ENCODE data around the gene FYCO1.

Gene FYCO1

DNA sequence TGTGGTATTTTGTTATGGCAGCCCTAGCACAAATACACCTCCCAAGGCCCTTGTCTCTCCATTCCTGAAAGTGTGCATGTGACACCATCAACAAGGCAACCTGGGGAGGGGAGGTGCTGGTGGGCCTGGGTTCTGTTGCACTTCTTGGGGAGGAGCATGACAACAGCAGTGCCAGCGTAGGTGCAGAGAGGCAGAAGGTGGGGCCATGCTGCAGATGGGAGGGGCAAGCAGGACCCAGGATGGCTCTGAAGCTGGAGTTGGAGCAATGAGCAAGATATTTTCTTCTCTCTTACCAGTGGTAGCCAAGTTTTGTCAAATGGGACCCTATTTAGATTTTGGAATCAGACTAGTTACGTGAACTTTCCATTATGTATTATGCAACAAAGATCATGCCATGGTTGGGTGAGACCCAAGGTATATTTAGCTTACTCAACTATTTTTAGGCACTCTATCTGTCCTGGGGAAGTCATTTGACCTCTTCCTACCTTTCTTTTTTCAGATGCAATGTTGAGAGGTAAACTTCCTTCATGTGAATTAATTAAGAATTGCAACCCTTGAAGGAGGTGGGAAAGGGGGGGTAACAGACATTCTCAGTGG lies 3.4 kb downstream of the FYCO1 start:
- H3K27ac ChIP-seq (replicated peaks), result no peak overlapping the region
- no peak overlapping the region for H3K4me3 ChIP-seq (replicated peaks; ENCODE audit: insufficient read depth, low read length)
- no peak for TF ChIP-seq POLR2AphosphoS5 (IDR thresholded peaks at IDR 0.05; ENCODE audit: low read depth)
- TF ChIP-seq, protein P1, sequence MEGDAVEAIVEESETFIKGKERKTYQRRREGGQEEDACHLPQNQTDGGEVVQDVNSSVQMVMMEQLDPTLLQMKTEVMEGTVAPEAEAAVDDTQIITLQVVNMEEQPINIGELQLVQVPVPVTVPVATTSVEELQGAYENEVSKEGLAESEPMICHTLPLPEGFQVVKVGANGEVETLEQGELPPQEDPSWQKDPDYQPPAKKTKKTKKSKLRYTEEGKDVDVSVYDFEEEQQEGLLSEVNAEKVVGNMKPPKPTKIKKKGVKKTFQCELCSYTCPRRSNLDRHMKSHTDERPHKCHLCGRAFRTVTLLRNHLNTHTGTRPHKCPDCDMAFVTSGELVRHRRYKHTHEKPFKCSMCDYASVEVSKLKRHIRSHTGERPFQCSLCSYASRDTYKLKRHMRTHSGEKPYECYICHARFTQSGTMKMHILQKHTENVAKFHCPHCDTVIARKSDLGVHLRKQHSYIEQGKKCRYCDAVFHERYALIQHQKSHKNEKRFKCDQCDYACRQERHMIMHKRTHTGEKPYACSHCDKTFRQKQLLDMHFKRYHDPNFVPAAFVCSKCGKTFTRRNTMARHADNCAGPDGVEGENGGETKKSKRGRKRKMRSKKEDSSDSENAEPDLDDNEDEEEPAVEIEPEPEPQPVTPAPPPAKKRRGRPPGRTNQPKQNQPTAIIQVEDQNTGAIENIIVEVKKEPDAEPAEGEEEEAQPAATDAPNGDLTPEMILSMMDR (IDR thresholded peaks at IDR 0.05; ENCODE audit: insufficient read depth, low read length), result no peak
- TF ChIP-seq, protein P2, sequence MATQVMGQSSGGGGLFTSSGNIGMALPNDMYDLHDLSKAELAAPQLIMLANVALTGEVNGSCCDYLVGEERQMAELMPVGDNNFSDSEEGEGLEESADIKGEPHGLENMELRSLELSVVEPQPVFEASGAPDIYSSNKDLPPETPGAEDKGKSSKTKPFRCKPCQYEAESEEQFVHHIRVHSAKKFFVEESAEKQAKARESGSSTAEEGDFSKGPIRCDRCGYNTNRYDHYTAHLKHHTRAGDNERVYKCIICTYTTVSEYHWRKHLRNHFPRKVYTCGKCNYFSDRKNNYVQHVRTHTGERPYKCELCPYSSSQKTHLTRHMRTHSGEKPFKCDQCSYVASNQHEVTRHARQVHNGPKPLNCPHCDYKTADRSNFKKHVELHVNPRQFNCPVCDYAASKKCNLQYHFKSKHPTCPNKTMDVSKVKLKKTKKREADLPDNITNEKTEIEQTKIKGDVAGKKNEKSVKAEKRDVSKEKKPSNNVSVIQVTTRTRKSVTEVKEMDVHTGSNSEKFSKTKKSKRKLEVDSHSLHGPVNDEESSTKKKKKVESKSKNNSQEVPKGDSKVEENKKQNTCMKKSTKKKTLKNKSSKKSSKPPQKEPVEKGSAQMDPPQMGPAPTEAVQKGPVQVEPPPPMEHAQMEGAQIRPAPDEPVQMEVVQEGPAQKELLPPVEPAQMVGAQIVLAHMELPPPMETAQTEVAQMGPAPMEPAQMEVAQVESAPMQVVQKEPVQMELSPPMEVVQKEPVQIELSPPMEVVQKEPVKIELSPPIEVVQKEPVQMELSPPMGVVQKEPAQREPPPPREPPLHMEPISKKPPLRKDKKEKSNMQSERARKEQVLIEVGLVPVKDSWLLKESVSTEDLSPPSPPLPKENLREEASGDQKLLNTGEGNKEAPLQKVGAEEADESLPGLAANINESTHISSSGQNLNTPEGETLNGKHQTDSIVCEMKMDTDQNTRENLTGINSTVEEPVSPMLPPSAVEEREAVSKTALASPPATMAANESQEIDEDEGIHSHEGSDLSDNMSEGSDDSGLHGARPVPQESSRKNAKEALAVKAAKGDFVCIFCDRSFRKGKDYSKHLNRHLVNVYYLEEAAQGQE (IDR thresholded peaks at IDR 0.05; ENCODE audit: insufficient replicate concordance, low read depth), result no peak
- TF ChIP-seq SPI1 (IDR thresholded peaks at IDR 0.05; ENCODE audit: borderline replicate concordance, low read depth), result no peak
- no peak for TF ChIP-seq GABPA (IDR thresholded peaks at IDR 0.05; ENCODE audit: low read depth)
- DNase-seq (ENCODE audit: low read depth in 1 of 2, low spot score in 1 of 2), result no peak
- no peaks in the 10 kb centered on the region for H3K27me3 ChIP-seq (ENCODE audit: insufficient read depth, poor library complexity, severe bottlenecking)

DNA sequence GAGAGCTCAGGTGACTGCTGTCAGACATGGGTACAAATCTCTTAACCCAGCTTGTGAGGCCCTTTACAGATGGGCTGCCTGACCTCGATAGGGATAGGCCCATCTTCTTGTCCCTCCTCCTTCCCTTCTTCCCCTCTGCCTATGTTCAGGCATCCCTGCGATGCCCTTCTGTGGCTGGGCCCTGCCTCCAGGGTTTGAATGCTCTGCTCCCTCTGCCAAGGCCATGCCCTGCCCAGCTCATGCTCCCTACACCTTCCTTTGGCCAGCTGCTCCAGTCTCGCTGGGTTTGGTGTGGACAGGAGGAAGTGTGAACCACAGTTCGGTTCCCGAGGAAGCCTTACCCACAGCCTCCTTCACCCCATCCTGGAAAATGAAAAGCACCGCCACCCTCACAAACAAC lies 4.3 kb downstream of the FYCO1 start:
- TF ChIP-seq POLR2AphosphoS5 (IDR thresholded peaks at IDR 0.05; ENCODE audit: low read depth) (no peak), GABPA (IDR thresholded peaks at IDR 0.05; ENCODE audit: low read depth) (no peak), SPI1 (IDR thresholded peaks at IDR 0.05; ENCODE audit: borderline replicate concordance, low read depth) (no peak)
- TF ChIP-seq, protein P1 (IDR thresholded peaks at IDR 0.05; ENCODE audit: insufficient read depth, low read length), result no peak
- TF ChIP-seq, protein P2 (IDR thresholded peaks at IDR 0.05; ENCODE audit: insufficient replicate concordance, low read depth), result no peak
- Histone ChIP-seq H3K27ac (replicated peaks) (no peak overlapping the region), H3K4me3 (replicated peaks; ENCODE audit: insufficient read depth, low read length) (no peak overlapping the region), H3K27me3 (ENCODE audit: insufficient read depth, poor library complexity, severe bottlenecking) (no peaks in the 10 kb centered on the region)
- no peak for DNase-seq (ENCODE audit: low read depth in 1 of 2, low spot score in 1 of 2)

DNA sequence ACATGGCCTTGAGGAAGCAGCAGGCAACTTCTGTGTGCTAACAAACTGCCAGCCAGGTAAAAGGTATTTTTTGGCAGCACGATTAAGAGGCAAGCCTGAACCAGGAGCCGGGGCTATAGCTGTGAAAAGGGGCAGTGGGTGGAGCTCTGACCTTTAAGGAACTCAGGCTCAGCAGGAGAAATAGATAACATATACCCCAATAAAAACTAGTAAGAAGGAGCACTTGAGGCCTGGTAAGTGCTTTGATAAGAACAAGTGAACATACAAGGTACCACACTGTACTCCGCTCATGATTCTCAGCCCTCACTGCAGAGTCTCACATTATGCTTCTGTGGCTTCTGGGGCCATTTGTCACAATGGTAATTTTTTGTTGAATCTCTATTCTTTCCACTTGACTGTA lies 5.4 kb downstream of the FYCO1 start:
- H3K27me3 ChIP-seq (ENCODE audit: insufficient read depth, poor library complexity, severe bottlenecking), result no peaks in the 10 kb centered on the region
- H3K4me3 ChIP-seq (replicated peaks; ENCODE audit: insufficient read depth, low read length), result no peak overlapping the region
- TF ChIP-seq, protein P1 (IDR thresholded peaks at IDR 0.05; ENCODE audit: insufficient read depth, low read length), result no peak
- TF ChIP-seq GABPA (IDR thresholded peaks at IDR 0.05; ENCODE audit: low read depth), result no peak
- no peak for DNase-seq (ENCODE audit: low read depth in 1 of 2, low spot score in 1 of 2)
- H3K27ac ChIP-seq (replicated peaks), result no peak overlapping the region

DNA sequence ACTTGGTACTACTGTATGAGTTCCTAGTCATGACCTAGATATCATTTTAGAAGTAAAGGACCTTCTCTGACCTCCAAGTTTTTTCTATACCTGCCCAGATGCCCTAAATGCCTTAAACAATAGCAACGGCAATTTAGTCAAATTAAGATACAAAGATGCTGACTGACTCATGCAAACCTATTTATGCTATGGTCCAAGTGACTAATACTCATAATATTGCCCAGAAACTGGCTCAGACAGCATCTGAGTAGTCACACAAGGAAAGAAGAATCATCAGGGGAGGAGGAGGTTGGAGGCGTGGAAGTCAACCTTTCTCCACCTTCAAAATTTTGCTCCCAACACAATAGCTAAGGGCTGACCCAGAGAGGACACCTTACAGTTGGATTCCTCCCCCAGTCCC lies 6.8 kb downstream of the FYCO1 start:
- TF ChIP-seq SPI1 (IDR thresholded peaks at IDR 0.05; ENCODE audit: borderline replicate concordance, low read depth) (no peak), GABPA (IDR thresholded peaks at IDR 0.05; ENCODE audit: low read depth) (no peak), POLR2AphosphoS5 (IDR thresholded peaks at IDR 0.05; ENCODE audit: low read depth) (no peak)
- TF ChIP-seq, protein P1 (IDR thresholded peaks at IDR 0.05; ENCODE audit: insufficient read depth, low read length), result no peak
- TF ChIP-seq, protein P2 (IDR thresholded peaks at IDR 0.05; ENCODE audit: insufficient replicate concordance, low read depth), result no peak
- Histone ChIP-seq H3K27me3 (ENCODE audit: insufficient read depth, poor library complexity, severe bottlenecking) (no peaks in the 10 kb centered on the region), H3K27ac (replicated peaks) (no peak overlapping the region), H3K4me3 (replicated peaks; ENCODE audit: insufficient read depth, low read length) (no peak overlapping the region)
- DNase-seq (ENCODE audit: low read depth in 1 of 2, low spot score in 1 of 2), result no peak

Data from HL-60 (cell line).